Kidney glomerular epithelial cell (primary cell): ENCODE measurements around the gene ZFYVE9.

Experiments
- DNase-seq: peaks from one replicate; lab custom pipeline; 2025; lab: John Stamatoyannopoulos, UW

Gene ZFYVE9

DNA sequence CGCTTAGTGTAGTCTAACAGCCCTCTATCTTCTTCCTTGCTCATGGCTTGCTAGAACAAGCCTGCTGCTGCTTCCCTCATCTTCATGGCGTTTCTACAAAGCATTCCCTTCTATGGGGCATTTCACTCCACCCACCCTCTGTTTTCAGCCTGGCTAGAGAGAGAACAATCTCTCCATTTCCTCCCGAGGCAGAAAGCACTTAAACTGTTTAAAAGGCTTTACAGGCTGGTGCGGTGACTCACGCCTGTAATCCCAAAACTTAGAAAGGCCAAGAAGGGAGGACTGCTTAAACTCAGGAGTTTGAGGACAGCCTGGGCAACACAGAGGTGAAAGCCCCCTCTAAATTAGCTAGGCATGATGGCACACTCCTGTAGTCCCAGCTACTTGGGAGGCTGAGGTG lies 244.6 kb downstream of the ZFYVE9 start:
- DNase-seq = no peak

DNA sequence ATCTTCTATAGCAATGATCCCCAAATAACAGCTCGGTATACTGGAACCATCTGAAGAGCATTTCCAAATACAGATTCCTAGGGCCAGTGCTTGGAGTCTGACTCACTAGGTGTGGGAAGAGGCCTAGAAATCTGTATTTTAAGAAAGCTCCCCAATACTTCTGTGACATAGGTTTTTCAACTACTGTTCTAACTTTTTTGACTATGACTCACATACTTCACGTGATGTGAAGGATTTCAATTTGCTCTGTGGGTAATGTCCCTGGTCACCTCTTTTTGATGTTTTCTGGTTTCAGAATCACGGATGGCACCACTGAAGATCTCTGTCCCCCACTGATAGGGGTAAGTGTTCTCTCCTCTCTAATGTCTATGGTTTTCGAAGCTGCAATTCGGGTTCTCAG lies 251.3 kb downstream of the ZFYVE9 start:
- DNase-seq = no peak
